GM12874 (cell line): ENCODE data around the gene KRT3.

ENCODE experiments used
- CTCF ChIP-seq: IDR thresholded peaks from 2 replicates; pipeline ENCODE4 v1.5.1; 2011; ENCODE audit warnings: low read depth, mild to moderate bottlenecking, control low read depth, low read length, moderate library complexity; ENCODE audit not compliant: insufficient read depth

KRT3 gene

GRCh38 chr12:52771088-52771487 is 24.8 kb downstream of the KRT3 start:
- no peak for TF ChIP-seq CTCF

- TF ChIP-seq CTCF: no peak
These were observed 26.0 kb downstream of the KRT3 start for GRCh38 chr12:52769946-52770345.

- no peak for TF ChIP-seq CTCF
These were observed 26.6 kb downstream of the KRT3 start for GRCh38 chr12:52769354-52769753.

GRCh38 chr12:52768479-52769200 is 27.3 kb downstream of the KRT3 start:
- no peak for TF ChIP-seq CTCF

GRCh38 chr12:52767427-52767826 is 28.5 kb downstream of the KRT3 start:
- TF ChIP-seq CTCF: no peak

GRCh38 chr12:52767020-52767379 is 28.9 kb downstream of the KRT3 start:
- no peak for TF ChIP-seq CTCF

GRCh38 chr12:52766351-52767019 is 29.4 kb downstream of the KRT3 start:
- no peak for TF ChIP-seq CTCF
